ENCODE results near the gene ROR2.

Gene ROR2

GRCh38 chr9:91583161-91583875 is 366.7 kb downstream of the ROR2 start:
- TF ChIP-seq FOXK2 (IDR thresholded peaks at IDR 0.05) (no peak), FOXA1 (IDR thresholded peaks at IDR 0.05) (no peak), ZNF384 (IDR thresholded peaks at IDR 0.05) (no peak), NFRKB (IDR thresholded peaks at IDR 0.05) (no peak), TARDBP (IDR thresholded peaks at IDR 0.05) (no peak), LEF1 (IDR thresholded peaks at IDR 0.05; ENCODE audit: borderline replicate concordance) (no peak)
- DNase-seq (ENCODE audit: extremely low spot score), result no peak
- POLR2A ChIA-PET, result no interaction called here
- CTCF ChIA-PET, result interaction anchor here (0.6 kb wide), 1 partner anchor 578 kb away, joined by 3 read pairs; no protein-coding TSS in a partner anchor

GRCh38 chr9:91582181-91582580 is 367.8 kb downstream of the ROR2 start:
- ChIA-PET POLR2A (no interaction called here), CTCF (no interaction called here)
- TF ChIP-seq HDGF (IDR thresholded peaks at IDR 0.05; ENCODE audit: borderline replicate concordance) (no peak), SUZ12 (IDR thresholded peaks at IDR 0.05) (no peak), FOXM1 (IDR thresholded peaks at IDR 0.05; ENCODE audit: borderline replicate concordance) (no peak), L3MBTL2 (conservative IDR thresholded peaks at IDR 0.05) (no peak), LEF1 (IDR thresholded peaks at IDR 0.05; ENCODE audit: borderline replicate concordance) (no peak), TARDBP (IDR thresholded peaks at IDR 0.05) (no peak), BHLHE40 (IDR thresholded peaks at IDR 0.05; ENCODE audit: borderline replicate concordance) (no peak)
- DNase-seq (ENCODE audit: extremely low spot score), result no peak

GRCh38 chr9:91580136-91580535 is 369.9 kb downstream of the ROR2 start:
- DNase-seq (ENCODE audit: extremely low spot score), result no peak
- CTCF ChIA-PET, result no interaction called here
- POLR2A ChIA-PET, result no interaction called here
- no peak for TF ChIP-seq LEF1 (IDR thresholded peaks at IDR 0.05; ENCODE audit: borderline replicate concordance)
- TF ChIP-seq TARDBP (IDR thresholded peaks at IDR 0.05), result no peak
- TF ChIP-seq BHLHE40 (IDR thresholded peaks at IDR 0.05; ENCODE audit: borderline replicate concordance), result no peak
- no peak for TF ChIP-seq ZNF384 (IDR thresholded peaks at IDR 0.05)
- no peak for TF ChIP-seq CTBP1 (IDR thresholded peaks at IDR 0.05; ENCODE audit: borderline replicate concordance)
- TF ChIP-seq SUZ12 (IDR thresholded peaks at IDR 0.05), result no peak
- TF ChIP-seq FOXK2 (IDR thresholded peaks at IDR 0.05), result no peak
- TF ChIP-seq HDGF (IDR thresholded peaks at IDR 0.05; ENCODE audit: borderline replicate concordance), result no peak
- no peak for TF ChIP-seq ARNT (IDR thresholded peaks at IDR 0.05)
- no peak for TF ChIP-seq FOXM1 (IDR thresholded peaks at IDR 0.05; ENCODE audit: borderline replicate concordance)

GRCh38 chr9:91578911-91579310 is 371.1 kb downstream of the ROR2 start:
- DNase-seq (ENCODE audit: extremely low spot score), result no peak
- no peak for TF ChIP-seq SUZ12 (IDR thresholded peaks at IDR 0.05)
- no peak for TF ChIP-seq SP1 (IDR thresholded peaks at IDR 0.05)
- TF ChIP-seq PKNOX1 (IDR thresholded peaks at IDR 0.05), result no peak
- TF ChIP-seq HDGF (IDR thresholded peaks at IDR 0.05; ENCODE audit: borderline replicate concordance), result no peak
- no peak for TF ChIP-seq FOXA1 (IDR thresholded peaks at IDR 0.05)
- ChIA-PET CTCF (interaction anchor here (1.4 kb wide), 1 partner anchor 16 kb away, joined by 3 read pairs; no protein-coding TSS in a partner anchor), POLR2A (no interaction called here)

- ChIA-PET CTCF (interaction anchor here (1.4 kb wide), 1 partner anchor 15 kb away, joined by 3 read pairs; no protein-coding TSS in a partner anchor), POLR2A (no interaction called here)
Measured at GRCh38 chr9:91577633-91578061, 372.4 kb downstream of the ROR2 start.

GRCh38 chr9:91572811-91573210 is 377.2 kb downstream of the ROR2 start:
- TF ChIP-seq TARDBP (IDR thresholded peaks at IDR 0.05) (no peak), ZNF384 (IDR thresholded peaks at IDR 0.05) (no peak), BHLHE40 (IDR thresholded peaks at IDR 0.05; ENCODE audit: borderline replicate concordance) (no peak), SUZ12 (IDR thresholded peaks at IDR 0.05) (no peak), FOXM1 (IDR thresholded peaks at IDR 0.05; ENCODE audit: borderline replicate concordance) (no peak), NFRKB (IDR thresholded peaks at IDR 0.05) (no peak), FOXK2 (IDR thresholded peaks at IDR 0.05) (no peak), PKNOX1 (IDR thresholded peaks at IDR 0.05) (no peak), ELF4 (IDR thresholded peaks at IDR 0.05) (no peak), CTBP1 (IDR thresholded peaks at IDR 0.05; ENCODE audit: borderline replicate concordance) (no peak), LEF1 (IDR thresholded peaks at IDR 0.05; ENCODE audit: borderline replicate concordance) (no peak), HDGF (IDR thresholded peaks at IDR 0.05; ENCODE audit: borderline replicate concordance) (no peak), SP1 (IDR thresholded peaks at IDR 0.05) (no peak), ARNT (IDR thresholded peaks at IDR 0.05) (no peak), L3MBTL2 (conservative IDR thresholded peaks at IDR 0.05) (no peak), FOXA1 (IDR thresholded peaks at IDR 0.05) (no peak)
- POLR2A ChIA-PET, result no interaction called here
- CTCF ChIA-PET, result interaction anchor here (0.6 kb wide), 1 partner anchor 146 kb away, joined by 3 read pairs; no protein-coding TSS in a partner anchor
- no peak for DNase-seq (ENCODE audit: extremely low spot score)

More at GRCh38 chr9:91577633-91578061, 372.4 kb downstream of the ROR2 start:
- TF ChIP-seq FOXA1 (IDR thresholded peaks at IDR 0.05) (no peak), FOXM1 (IDR thresholded peaks at IDR 0.05; ENCODE audit: borderline replicate concordance) (no peak), SUZ12 (IDR thresholded peaks at IDR 0.05) (no peak), HDGF (IDR thresholded peaks at IDR 0.05; ENCODE audit: borderline replicate concordance) (no peak), TARDBP (IDR thresholded peaks at IDR 0.05) (no peak), NFRKB (IDR thresholded peaks at IDR 0.05) (no peak), LEF1 (IDR thresholded peaks at IDR 0.05; ENCODE audit: borderline replicate concordance) (no peak), ELF4 (IDR thresholded peaks at IDR 0.05) (no peak)
- DNase-seq (ENCODE audit: extremely low spot score), result no peak

GRCh38 chr9:91572044-91572443 is 378.0 kb downstream of the ROR2 start:
- no peak for DNase-seq (ENCODE audit: extremely low spot score)
- POLR2A ChIA-PET, result no interaction called here

More at GRCh38 chr9:91572044-91572443, 378.0 kb downstream of the ROR2 start:
- no peak for TF ChIP-seq NFRKB (IDR thresholded peaks at IDR 0.05)
- no peak for TF ChIP-seq HDGF (IDR thresholded peaks at IDR 0.05; ENCODE audit: borderline replicate concordance)
- TF ChIP-seq ARNT (IDR thresholded peaks at IDR 0.05), result no peak
- no peak for TF ChIP-seq FOXM1 (IDR thresholded peaks at IDR 0.05; ENCODE audit: borderline replicate concordance)
- TF ChIP-seq PKNOX1 (IDR thresholded peaks at IDR 0.05), result no peak
- no peak for TF ChIP-seq ZNF384 (IDR thresholded peaks at IDR 0.05)
- TF ChIP-seq TARDBP (IDR thresholded peaks at IDR 0.05), result no peak
- TF ChIP-seq ELF4 (IDR thresholded peaks at IDR 0.05), result no peak
- no peak for TF ChIP-seq FOXK2 (IDR thresholded peaks at IDR 0.05)
- TF ChIP-seq SUZ12 (IDR thresholded peaks at IDR 0.05), result no peak
- no peak for TF ChIP-seq SP1 (IDR thresholded peaks at IDR 0.05)
- TF ChIP-seq FOXA1 (IDR thresholded peaks at IDR 0.05), result no peak
- no peak for TF ChIP-seq CTBP1 (IDR thresholded peaks at IDR 0.05; ENCODE audit: borderline replicate concordance)
- TF ChIP-seq L3MBTL2 (conservative IDR thresholded peaks at IDR 0.05), result no peak
- CTCF ChIA-PET, result no interaction called here

All from HEK293T (cell line).